ENCODE measurements around the gene SHB. TPM values are rescaled to one million over a fixed set of nuclear protein-coding genes. Genes with fewer than 3 reads are reported as not detected.

SHB gene
- total and polyA plus RNA-seq, 2 donors (not counting 3 experiments of a cell fraction or from before 2014, with no cell fraction given) = 13.4 to 24.9 TPM

DNA sequence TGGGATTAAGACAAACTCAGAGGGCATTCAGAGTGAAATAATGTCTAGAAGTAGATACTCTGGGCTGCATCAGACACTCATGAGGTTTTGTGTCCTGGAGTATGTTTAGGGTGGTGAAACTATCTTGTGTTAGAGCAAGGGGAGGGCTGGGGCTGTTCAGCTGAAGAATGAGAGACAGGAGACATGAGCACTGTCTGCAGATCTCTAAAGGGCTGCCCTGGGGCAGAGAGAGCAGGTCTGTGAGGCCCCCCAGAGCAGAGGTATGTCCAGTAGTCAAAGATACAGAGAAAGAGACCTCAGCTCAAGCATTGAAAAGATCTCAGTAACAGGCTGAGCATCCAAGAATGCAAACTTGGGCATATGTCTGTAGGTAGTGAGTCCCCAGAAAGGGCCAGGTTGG lies 45.9 kb upstream of the SHB start:
- CTCF ChIA-PET = interaction anchor here (0.8 kb wide), 1 partner anchor 16 kb away, joined by 3 read pairs; no protein-coding TSS in a partner anchor
- dilution Hi-C loops (cut with MboI; ENCODE audit: extremely low pct_ligation_motif_present, low sequenced_read_pairs) = no loop called here
- no TSS peak for BruUV-seq (replicated peaks)
- TF ChIP-seq CTCF (IDR thresholded peaks at IDR 0.05; ENCODE audit: extremely low read depth in 1 of 2, insufficient read depth in 1 of 2, low read depth in 1 of 2, low read length in 2 of 2) (no peak), FOS (IDR thresholded peaks at IDR 0.05; ENCODE audit: borderline replicate concordance, insufficient read depth, low read length) (no peak), GATA2 (IDR thresholded peaks at IDR 0.05; ENCODE audit: insufficient read depth, insufficient read length, low read depth, low read length) (no peak), MYC (IDR thresholded peaks at IDR 0.05; ENCODE audit: low read depth, low read length) (no peak), POLR2AphosphoS5 (IDR thresholded peaks at IDR 0.05; ENCODE audit: insufficient read depth, low read depth, low read length) (no peak), JUN (IDR thresholded peaks at IDR 0.05; ENCODE audit: borderline replicate concordance, insufficient read depth, insufficient read length, low read depth) (no peak), EZH2 (IDR thresholded peaks at IDR 0.05; ENCODE audit: borderline replicate concordance, low read depth, low read length, severe bottlenecking) (no peak), POLR2A (IDR thresholded peaks at IDR 0.05; ENCODE audit: low read depth, low read length) (no peak)
- TF ChIP-seq, protein P1, sequence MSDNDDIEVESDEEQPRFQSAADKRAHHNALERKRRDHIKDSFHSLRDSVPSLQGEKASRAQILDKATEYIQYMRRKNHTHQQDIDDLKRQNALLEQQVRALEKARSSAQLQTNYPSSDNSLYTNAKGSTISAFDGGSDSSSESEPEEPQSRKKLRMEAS (IDR thresholded peaks at IDR 0.05; ENCODE audit: insufficient read depth, insufficient read length) = no peak
- intact Hi-C loops (cut with micrococcal nuclease) = no loop called here
- DNase-seq (ENCODE audit: low read depth, low spot score) = no peak
- H2AFZ ChIP-seq (ENCODE audit: low read depth, low read length) = no peak overlapping the region
- POLR2A ChIA-PET = no interaction called here
- H3K4me3 ChIP-seq (replicated peaks in 1 of 3; ENCODE audit: insufficient read depth in 1 of 3, low read depth in 1 of 3, low read length in 3 of 3) = no peak overlapping the region
- H3K36me3 ChIP-seq (ENCODE audit: control insufficient read depth in 2 of 2, extremely low read depth in 1 of 2, insufficient read depth in 2 of 2, low read length in 2 of 2) = no peaks in the 10 kb centered on the region
- no peaks in the 10 kb centered on the region for H3K9me3 ChIP-seq (replicated peaks; ENCODE audit: control insufficient read depth, insufficient read depth, low read length)
- no peaks in the 10 kb centered on the region for H4K20me1 ChIP-seq (replicated peaks; ENCODE audit: control insufficient read depth, extremely low read depth, insufficient read depth, low read length)
- H3K27ac ChIP-seq (ENCODE audit: insufficient read depth, low read depth, low read length) = no peak overlapping the region
- peaks cover 2 to 5% of the 10 kb centered on the region in 2 experiments for H3K27me3 ChIP-seq (ENCODE audit: control insufficient read depth in 2 of 2, insufficient read depth in 2 of 2, low read length in 2 of 2)
- H3K79me2 ChIP-seq (ENCODE audit: control insufficient read depth, insufficient read depth, low read length) = no peaks in the 10 kb centered on the region
- no peak overlapping the region for H3K9ac ChIP-seq (replicated peaks; ENCODE audit: extremely low read depth, insufficient read depth, low read length)
- H3K9me1 ChIP-seq (replicated peaks; ENCODE audit: control insufficient read depth, extremely low read depth, insufficient read depth, low read length) = no peaks in the 10 kb centered on the region
- no peak for FAIRE-seq
- no peaks in the 10 kb centered on the region for H3K4me1 ChIP-seq (ENCODE audit: control insufficient read depth, extremely low read depth, insufficient read depth, low read length)
- no peak overlapping the region for H3K4me2 ChIP-seq (ENCODE audit: insufficient read depth, low read length)

Measured in endothelial cell of umbilical vein (primary cell).